ENCODE measurements around the gene HMG20B.
"Not testable (repeated sequence)": the region's sequence is repeated elsewhere in the genome, so short reads cannot be mapped to it uniquely, and the experiment has no call there.

The HMG20B gene

DNA sequence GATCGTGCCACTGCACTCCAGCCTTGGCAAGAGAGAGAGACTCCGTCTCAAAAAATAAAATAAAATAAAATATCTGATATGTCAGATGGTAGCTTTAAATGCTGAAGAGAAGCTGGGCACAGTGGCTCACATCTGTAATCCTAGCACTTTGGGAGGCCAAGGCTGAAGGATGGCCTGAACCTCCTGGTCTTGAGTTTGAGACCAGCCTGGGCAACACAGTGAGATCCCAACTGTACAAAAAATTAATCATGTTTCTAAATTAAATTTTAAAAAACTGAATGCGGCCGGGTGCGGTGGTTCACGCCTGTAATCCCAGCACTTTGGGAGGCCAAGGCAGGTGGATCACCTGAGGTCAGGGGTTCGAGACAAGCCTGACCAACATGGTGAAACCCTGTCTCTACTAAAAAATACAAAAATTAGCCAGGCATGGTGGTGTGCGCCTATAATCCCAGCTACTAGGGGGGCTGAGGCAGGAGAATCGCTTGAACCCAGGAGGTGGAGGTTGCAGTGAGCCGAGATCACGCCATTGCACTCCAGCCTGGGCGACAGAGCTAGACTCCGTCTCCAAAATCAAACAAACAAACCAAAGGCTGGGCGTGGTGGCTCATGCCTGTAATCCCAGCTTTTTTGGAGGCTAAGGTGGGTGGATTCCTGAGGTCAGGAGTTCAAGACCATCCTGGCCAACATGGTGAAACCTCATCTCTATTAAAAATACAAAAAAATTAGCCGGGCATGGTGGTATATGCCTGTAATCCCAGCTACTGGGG is 11.5 kb downstream of the HMG20B start:
- DNase-seq (ENCODE audit: low read depth): not testable (repeated sequence)

DNA sequence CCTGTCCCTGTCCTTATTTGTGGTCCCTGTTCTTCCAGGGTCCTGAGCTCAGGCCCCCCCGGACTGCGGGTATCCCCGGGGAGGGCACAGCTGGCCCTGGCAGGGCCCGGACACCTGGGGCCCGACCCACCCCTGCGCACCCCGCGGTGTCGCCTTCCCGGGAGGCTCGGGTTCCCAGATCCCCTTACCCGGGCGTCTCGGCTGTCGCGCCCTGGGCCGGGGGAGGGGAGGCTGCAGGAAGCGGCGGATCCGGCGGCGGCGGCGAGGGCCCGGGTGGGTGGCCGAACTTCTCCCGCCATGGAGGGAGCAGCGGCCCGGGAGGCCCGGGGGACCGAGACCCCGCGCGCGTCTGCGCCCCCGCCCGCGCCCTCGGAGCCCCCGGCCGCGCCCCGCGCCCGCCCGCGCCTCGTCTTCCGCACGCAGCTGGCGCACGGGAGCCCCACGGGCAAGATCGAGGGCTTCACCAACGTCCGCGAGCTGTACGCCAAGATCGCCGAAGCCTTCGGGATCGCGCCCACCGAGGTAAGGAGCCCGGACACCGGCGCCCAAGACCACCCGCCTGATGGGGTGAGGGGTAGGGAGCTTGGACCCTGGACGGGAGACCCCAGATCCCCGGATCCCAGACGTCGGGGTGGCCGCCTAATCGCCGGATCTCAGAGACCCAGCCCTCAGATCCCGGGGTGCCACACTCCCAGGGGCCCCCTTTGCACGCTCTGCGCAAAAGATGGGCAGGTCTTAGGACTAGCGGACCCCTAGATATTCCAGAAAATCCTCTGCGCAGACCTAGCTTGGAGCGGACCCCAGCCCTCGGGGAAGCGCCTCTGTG is 12.8 kb downstream of the HMG20B start, which contains the start of gene GIPC3:
TSS of gene GIPC3 (plus strand) at position 178 of the 826 bp plus-strand sequence. CDS start at position 298, 120 bp downstream.
- no peak for DNase-seq (ENCODE audit: low read depth)

DNA sequence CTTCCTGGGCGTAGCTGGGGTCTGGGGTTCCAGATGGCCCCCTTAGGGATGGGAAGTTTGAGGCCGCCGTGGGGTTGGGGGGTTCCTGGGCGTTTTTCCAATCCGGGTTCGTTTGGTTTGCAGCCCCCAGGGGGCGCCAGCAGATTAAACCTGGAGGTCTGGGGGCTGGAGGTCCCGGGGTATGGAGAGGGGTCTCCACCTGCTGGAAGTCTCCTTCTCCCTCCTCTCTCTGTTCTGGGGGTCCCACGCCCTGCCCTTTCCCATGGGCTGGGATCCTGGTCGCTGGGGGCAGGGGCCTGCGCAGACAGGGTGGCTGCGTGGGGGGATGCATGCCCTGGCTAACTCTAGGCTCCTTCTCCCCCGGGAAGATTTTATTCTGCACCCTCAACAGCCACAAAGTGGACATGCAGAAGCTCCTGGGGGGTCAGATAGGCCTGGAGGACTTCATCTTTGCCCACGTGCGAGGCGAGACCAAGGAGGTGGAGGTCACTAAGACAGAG is 13.4 kb downstream of the HMG20B start:
- no peak for DNase-seq (ENCODE audit: low read depth)

DNA sequence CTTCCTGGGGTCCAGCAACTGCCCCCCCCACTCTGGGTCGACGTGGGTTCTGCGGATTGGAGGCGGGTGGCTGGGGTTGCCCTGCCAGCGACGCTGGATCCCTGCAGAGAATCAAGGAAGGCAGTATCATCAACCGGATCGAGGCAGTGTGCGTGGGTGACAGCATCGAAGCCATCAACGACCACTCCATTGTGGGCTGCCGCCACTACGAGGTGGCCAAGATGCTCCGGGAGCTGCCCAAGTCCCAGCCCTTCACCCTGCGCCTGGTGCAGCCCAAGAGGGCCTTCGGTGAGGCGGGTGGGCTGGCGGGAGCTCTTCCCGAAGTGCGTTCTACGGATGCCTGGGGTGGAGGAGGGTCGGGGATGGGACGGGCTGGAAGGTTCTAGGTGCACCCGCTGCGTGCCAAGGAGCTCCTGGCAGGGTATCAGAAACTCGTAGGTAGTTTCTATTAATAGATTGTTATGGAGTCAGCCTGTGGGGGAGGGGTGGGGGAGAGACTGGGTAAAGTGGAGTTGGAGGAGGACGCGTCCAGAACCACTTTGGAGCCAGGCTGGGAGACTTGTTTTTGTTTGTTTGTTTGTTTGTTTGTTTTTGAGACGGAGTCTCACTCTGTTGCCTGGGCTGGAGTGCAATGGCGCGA is 14.1 kb downstream of the HMG20B start:
- no peak for DNase-seq (ENCODE audit: low read depth)

DNA sequence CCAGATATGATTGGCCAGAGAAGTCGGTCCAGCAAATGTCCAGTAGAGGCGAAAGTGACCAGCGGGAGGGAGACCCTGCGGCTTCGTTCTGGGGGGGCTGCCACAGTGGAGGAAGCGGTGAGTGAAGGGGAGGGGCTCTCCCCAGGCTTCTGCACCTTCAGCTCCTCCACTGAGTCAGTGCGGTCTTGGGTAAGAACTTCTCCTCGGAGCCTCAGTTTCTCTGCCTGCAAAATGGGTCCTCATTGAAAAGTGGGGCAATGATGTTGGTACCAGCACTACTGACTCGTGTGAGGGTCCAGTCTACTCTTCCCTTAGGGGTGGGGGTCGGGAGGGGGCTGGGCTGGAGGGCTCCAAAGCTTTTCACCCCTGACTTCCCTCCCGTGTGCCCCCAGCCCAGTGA is 16.7 kb downstream of the HMG20B start:
- no peak for DNase-seq (ENCODE audit: low read depth)

DNA sequence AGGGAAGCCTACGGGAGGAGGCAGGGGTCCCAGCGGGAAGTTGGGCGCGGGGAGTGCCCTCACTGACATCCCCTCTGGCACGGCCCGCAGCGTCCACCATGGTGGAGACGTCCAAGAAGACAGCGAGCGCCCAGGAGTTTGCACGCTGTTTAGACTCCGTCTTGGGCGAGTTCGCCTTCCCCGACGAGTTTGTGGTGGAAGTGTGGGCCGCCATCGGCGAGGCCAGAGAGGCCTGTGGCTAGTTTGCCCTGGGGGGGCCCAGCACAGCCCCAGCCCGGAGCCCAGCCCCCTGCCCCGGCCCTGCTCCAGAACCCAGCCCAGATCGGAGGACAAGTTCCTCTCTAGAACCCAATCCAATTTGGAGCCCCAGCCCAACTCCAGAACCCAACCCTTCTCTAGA is 17.2 kb downstream of the HMG20B start:
- no peak for DNase-seq (ENCODE audit: low read depth)

DNA sequence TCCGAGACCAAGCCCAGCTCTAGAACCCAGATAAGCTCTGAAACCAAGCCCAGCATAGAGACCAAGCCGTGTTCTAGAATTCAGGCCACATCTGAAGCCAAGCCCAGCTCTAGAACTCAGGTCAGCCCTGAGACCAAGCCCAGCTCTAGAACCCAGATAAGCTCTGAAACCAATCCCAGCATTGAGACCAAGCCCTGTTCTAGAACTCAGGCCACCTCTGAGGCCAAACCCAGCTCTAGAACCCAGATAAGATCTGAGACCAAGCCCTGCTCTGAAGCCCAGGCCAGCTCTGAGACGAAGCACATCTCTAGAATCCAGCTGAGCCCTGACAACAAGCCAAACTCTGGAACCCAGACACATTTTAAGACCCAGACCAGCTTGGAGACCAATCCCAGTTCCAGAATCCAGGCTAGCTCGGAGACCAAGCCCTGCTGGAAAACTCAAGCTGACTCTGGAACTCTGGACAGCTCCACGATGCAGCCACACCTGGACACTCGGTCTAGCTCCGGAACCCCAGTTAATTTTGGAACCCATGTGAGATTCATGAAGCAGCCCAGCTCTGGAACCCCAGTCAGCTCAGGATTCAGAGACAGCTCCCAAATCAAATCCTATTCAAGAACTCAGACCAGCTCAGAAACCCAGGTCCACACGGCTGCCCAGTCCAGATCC is 18.4 kb downstream of the HMG20B start:
- no peak for DNase-seq (ENCODE audit: low read depth)

DNA sequence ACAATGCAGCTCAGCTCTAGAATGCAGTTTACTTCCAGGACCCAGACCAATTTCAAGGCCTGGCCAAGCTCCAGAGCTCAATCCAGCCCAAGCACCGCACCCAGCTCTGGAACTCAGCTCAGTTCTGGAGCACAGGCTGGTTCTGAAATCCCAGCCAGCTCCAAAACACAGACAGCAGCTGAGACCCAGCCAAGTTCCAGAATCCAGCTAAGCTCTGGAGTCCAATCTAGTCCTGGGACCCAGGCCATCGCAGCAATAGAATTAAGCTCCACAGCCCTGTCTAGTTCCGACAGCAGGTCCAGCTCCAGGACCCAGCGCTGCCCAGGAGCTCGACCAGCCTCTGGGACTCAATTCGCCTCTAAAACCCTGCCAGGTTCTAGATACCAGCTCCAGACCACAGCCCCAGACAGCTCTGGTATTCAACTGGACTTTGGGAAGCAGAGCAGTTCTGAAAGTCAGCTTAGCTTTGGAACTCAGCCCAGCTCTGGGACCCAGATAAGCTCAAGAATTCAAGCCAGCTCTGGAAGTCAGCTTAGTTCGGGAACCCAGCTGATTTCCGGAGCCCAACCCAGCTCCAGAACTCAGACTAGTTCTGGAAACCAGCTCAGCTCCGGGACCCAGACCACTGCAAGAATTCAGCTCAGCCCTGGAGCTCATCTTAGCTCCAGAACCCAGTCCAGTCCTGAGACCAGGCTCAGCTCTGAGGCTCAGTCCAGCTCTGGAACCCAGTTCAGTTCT is 19.3 kb downstream of the HMG20B start:
- no peak for DNase-seq (ENCODE audit: low read depth)

DNA sequence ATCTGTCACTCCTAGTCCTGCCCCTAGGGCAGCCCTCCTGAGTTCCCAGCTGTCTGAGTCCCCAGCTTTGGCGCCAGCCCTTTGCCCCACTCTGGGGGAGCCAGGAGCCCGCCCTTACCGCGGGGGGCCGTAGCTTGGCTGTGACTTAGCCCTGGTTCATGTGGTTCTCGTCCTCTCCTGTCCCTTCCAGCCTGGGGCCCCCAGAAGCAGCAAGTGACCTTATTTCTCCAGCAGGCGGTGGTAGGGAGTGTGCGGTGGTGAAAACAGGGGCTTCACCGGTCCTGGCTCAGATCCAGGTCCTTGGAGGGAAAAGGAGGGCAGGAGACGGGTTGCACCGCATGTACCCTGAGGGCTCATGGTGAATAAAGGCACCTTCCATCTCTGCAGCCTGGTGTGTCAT is 20.4 kb downstream of the HMG20B start:
- no peak for DNase-seq (ENCODE audit: low read depth)

DNA sequence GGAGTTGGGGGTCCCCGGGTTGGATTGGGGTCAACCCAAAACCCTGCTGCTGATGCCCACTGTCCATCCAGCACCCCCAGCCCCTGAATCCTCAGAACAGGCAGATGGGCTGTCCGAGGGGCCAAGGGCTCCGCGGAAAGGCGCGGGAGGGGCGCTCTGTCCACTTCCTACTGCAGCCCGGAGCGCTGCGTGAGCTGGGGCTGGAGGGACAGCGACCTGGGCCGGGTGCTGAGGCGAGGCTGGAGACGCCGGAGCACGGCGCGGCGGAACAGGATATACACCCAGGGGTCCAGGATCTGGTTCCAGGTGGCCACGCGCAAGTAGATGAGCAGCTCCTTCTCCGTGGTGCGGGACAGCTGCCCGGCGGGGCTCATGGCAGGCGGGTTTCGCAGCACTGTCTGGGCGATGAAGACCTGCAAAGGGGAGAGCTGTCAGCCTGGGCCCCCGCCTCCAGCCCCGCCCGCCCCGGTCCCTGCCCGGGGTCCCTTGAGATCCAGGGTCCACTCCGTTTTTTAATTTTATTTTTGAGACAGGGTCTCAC is 22.8 kb downstream of the HMG20B start:
- no peak for DNase-seq (ENCODE audit: low read depth)

DNA sequence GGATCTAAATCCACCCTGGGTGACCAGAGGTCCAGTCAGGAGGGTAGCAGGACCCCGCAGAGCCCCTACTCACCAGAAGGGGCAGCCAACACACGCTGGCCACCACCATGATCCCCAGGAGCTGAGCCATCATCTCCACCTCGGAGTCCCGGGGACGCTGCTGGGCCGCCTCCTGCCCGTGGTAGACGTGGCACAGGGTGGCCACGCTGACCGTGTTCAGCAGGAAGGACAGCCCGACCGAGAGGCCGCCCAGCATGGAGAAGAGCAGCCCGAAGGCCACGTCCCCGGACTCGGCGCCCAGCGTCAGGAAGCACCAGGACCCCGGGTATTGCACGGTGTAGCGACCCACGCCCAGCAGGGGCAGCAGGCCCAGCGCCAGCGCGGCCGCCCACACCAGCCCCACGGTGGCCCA is 27.0 kb downstream of the HMG20B start:
- no peak for DNase-seq (ENCODE audit: low read depth)

DNA sequence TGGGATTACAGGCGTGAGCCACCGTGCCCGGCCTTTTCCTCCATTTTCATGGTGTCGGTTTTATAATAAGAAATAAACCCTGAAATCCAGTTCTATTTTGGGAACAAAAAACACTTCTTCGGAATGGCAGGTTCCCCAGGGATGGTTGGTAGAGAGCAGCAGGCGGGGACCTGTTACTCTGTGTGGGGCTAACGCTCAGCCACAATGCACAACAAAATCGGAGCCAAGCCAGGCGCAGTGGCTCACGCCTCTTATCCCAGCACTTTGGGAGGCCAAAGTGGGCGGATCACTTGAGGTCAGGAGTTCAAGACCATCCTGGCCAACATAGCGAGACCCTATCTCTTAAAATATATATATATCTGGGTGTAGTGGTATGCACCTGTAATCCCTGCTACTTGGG is 28.3 kb downstream of the HMG20B start:
- no peak for DNase-seq (ENCODE audit: low read depth)

DNA sequence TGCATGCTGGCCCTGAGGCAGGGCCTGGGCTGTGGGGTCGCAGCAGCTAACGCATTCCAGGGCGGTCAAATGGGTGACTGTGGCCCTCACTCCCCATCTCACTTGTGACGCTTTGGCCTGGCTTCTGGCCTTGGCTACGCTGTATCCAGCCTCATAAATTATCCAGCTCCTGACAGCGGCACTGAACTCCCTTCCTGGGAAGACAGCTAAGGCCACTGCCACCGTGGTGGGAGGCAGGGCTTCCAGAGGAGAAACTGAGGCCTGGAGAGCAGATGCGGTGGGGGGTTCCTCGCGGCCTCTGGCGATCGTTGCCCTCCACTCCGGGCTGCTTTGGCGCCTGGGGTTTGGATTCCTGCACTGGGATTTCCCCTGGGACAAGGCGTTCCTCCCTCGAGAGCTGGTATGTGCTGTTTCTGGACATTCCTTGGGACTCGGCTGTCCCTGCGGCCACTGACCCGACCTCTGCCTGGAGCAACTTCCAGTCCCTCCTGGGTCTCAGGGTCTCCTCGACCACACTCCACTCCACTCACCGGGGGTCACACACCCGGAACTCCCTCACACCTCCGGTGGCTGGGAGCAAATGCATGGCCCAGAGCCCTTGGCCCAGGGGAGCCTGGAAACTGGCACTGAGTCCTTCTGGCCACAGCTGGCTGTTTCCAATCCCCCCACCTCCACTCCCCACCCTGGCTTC is 30.5 kb downstream of the HMG20B start:
- no peak for DNase-seq (ENCODE audit: low read depth)

DNA sequence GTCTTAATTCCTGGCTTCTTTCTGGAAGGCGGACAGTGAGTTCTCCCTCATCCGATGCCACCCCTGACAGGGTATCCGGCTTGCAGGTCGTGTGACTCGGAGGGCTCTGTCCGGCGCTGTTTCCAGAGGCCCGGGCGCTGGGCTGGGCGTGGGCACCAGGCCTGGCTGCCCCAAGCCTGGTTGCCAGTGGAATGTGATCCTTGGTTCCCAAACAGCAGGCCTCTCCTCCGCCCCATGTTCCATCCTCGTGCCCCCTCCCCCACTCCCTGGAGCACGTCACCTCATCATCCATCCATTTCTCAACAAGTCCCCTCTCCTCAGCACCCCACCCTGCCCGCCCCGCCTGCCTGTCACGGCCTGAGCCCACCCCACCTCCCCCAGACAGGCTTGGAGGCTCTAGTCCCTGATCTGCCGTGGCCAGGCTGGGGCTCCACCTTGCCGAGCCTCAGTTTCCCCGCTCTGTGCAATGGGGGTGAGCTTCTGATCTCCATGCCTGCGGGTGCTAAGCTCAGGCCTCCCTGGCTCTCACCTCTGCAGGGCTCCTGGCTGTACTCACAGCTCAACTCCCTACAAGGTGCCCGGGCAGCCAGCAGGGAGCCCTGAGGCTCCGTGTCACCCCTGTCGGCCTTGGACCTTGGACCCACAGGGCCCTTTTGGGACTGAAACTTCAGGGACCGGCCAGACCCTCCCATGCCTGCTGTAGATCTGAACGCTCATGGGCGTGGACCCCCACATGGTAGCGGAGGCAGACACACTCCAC is 31.7 kb downstream of the HMG20B start:
- no peak for DNase-seq (ENCODE audit: low read depth)

DNA sequence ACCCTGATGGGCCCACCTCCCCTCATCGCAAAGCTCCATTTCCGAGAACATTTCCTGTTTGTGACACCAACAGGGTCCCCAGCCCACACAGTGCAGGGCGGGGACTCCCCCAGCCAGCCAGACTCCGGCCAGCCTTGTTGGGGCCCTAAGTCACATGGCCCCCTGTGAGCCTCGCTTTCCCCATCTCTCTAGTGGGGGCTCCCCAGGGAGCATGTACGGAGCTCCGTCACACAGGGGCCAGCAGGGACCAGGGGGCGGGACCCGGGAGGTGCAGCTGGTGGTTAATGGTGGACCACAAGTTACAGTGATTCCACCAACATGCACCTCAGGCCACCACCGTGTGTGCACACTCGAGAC is 32.2 kb downstream of the HMG20B start:
- no peak for DNase-seq (ENCODE audit: low read depth)

DNA sequence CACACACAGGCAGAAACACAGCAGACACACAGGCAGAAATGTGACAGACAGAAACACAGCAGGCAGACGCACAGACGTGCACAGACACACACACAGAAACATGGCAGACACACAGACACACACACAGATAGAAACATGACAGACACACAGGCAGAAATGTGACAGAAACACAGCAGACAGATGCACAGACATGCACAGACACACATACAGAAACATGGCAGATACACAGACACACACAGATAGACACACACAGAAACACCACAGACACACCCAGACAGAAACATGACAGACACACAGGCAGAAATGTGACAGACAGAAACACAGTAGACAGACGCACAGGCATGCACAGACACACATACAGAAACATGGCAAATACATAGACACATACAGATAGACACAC is 32.6 kb downstream of the HMG20B start:
- DNase-seq (ENCODE audit: low read depth): no peak

DNA sequence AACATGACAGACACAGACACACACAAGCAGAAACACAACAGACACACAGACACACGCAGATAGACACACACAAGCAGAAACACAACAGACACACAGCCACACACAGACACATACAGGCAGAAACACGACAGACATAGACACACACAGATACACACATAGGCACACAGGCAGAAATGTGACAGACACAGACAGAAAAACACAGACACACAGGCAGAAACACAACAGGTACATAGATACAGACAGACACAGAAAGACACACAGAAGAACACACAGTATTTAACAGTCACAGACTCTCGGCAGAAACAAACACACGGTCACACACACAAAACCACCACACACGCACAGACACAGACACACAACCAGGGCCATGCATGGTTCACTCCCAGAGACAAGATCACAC is 33.0 kb downstream of the HMG20B start:
- no peak for DNase-seq (ENCODE audit: low read depth)

DNA sequence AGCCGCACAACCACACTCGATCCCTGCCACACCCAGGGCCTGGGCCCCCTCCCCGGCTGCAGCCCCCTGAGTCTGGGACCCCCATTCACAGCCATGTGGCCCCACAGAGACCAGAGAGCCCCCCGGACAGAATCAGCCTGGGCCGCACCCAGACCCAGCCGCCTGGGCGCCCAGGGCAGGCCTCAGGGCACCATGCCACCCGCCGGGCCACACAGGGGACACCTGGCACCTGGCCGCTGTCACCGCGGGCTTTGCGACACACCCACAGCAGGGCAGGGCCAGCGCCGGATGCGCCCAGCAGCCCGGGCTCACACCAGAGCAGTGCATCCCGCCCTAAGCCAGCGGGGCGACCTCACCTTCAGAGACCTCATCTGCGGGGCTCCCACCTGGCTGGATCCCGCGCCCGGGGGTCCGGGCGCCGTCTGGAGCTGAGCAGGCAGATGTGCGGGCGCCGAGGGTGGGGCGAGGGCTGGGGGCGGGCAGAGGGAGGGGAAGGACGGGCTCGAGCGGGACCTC is 33.5 kb downstream of the HMG20B start:
- DNase-seq (ENCODE audit: low read depth): no peak

DNA sequence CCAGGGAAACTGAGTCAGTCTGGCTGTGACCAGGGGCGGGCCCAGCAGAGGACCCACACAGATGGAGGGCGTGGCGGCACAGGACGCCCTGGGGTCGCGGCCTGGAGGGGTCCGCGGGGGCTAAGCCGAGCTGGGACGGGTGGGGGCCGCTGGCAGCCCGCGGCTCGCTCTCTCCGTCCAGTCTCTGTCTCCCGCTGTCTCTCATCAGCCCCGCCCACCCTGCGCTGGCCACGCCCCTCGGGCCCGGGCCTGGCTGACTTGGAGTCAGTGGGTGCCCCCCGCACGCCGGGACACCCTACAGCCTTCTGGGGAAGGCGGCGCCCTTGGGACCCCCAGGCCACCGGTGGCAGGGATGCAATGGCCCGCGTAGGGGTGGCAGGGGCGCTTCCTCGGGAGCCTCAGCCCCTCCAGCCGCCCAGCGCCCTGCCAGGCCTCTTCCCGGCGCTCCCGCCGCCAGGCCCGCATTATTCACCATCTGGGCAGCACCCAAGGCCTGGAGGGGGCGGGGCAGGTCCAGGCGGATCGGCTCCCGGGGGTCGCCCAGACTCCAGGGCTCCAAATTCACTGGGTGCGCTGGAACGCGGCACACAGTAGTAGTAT is 34.0 kb downstream of the HMG20B start, which contains the start of gene TBXA2R:
TSS of gene TBXA2R (minus strand) at position 186 of the 600 bp plus-strand sequence. CDS start 6,241 bp downstream, outside the sequence.
- DNase-seq (ENCODE audit: low read depth): peak; percentile 22

Measured in T follicular helper cell (primary cell).